Putamen (tissue), 1 donor: Measurements from ENCODE around the gene ARL2.
"Not testable (repeated sequence)": the region's sequence is repeated elsewhere in the genome, so short reads cannot be mapped to it uniquely, and the experiment has no call there.

Experiments used
- DNase-seq: peaks from one replicate; pipeline ENCODE4 v3.0.0-alpha.2; 2016; ENCODE audit warnings: low spot score

The ARL2 gene

GRCh38 chr11:65008016-65008415 is 5.9 kb upstream of the ARL2 start:
- DNase-seq: no peak

GRCh38 chr11:65008873-65009272 is 5.1 kb upstream of the ARL2 start:
- no peak for DNase-seq

GRCh38 chr11:65013130-65013887 is 651 bp upstream of the ARL2 start:
- DNase-seq: peak; percentile 87

GRCh38 chr11:65014726-65015227 is 817 bp downstream of the ARL2 start:
- DNase-seq: no peak

- DNase-seq: no peak
Observed at GRCh38 chr11:65016705-65017104, 2.7 kb downstream of the ARL2 start.

GRCh38 chr11:65017937-65018336 is 4.0 kb downstream of the ARL2 start:
- DNase-seq: no peak

GRCh38 chr11:65019824-65020223 is 5.9 kb downstream of the ARL2 start:
- no peak for DNase-seq

- DNase-seq: no peak
Observed at GRCh38 chr11:65021003-65021402, 7.0 kb downstream of the ARL2 start.

- DNase-seq: no peak
Observed at GRCh38 chr11:65021509-65021908, 7.5 kb downstream of the ARL2 start.

GRCh38 chr11:65023502-65023901 is 9.5 kb downstream of the ARL2 start:
- not testable (repeated sequence) for DNase-seq

GRCh38 chr11:65026810-65027209 is 12.8 kb downstream of the ARL2 start:
- DNase-seq: no peak

GRCh38 chr11:65027213-65028067 is 13.5 kb downstream of the ARL2 start, which contains the start of gene SNX15:
TSS of gene SNX15 (plus strand) at chr11:65027439. CDS start at chr11:65027538, 99 bp downstream.
- peak; percentile 95 for DNase-seq

GRCh38 chr11:65032216-65032615 is 18.3 kb downstream of the ARL2 start:
- DNase-seq: no peak

- no peak for DNase-seq
Observed at GRCh38 chr11:65034423-65034822, 20.5 kb downstream of the ARL2 start.

GRCh38 chr11:65035579-65035978 is 21.6 kb downstream of the ARL2 start:
- no peak for DNase-seq

- peak; percentile 50 for DNase-seq
Observed at GRCh38 chr11:65036931-65037330, 23.0 kb downstream of the ARL2 start.

GRCh38 chr11:65040520-65040846 is 26.5 kb downstream of the ARL2 start:
- DNase-seq: no peak

GRCh38 chr11:65040847-65041622 is 27.1 kb downstream of the ARL2 start, which contains the start of gene SAC3D1:
TSS of gene SAC3D1 (plus strand) at chr11:65041210. CDS start at chr11:65041293, 83 bp downstream.
- DNase-seq: peak; percentile 89

- no peak for DNase-seq
Observed at GRCh38 chr11:65042891-65043290, 28.9 kb downstream of the ARL2 start.

GRCh38 chr11:65043881-65044501 is 30.0 kb downstream of the ARL2 start:
- DNase-seq: peak; percentile 15

- DNase-seq: no peak
Observed at GRCh38 chr11:65045061-65045460, 31.1 kb downstream of the ARL2 start.

- no peak for DNase-seq
Observed at GRCh38 chr11:65045728-65046127, 31.8 kb downstream of the ARL2 start.
